ENCODE results near the gene S100PBP. TPM values are rescaled to one million over a fixed set of nuclear protein-coding genes. Genes with fewer than 3 reads are reported as not detected.

The S100PBP gene
- total and polyA plus RNA-seq, 2 donors from 2014 or later = 14.3 to 40.1 TPM

DNA sequence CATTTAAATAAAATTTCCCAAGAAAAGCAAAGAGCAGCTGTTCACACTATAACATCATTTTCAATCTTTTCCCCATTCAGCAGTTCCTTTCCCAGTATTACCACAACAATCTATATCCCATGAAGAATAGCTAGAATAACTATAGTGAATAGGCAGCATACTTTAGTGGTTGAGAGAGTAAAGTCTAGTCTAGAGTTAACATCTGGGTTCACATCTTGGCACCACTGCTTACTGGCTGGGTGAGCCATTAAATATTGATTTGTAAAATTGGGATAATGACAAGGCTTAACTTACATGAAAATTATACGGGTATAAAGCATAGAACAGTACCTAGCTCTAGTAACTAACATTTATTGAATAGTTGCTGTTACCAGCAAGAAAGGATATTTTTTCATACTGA, 14.4 kb downstream of the S100PBP start:
- H3K9me3 ChIP-seq (ENCODE audit: control insufficient read depth in 2 of 3, insufficient read depth in 1 of 3, low read length in 3 of 3) = no peaks in the 10 kb centered on the region
- H3K27ac ChIP-seq (ENCODE audit: low read depth in 2 of 2, low read length in 2 of 2) = no peak overlapping the region
- H3K4me3 ChIP-seq (ENCODE audit: low read length in 3 of 3) = no peak overlapping the region
- FAIRE-seq (no peak), DNase-seq (no peak)
- no peak overlapping the region for H3K9ac ChIP-seq (ENCODE audit: low read length in 3 of 3)
- H3K36me3 ChIP-seq (ENCODE audit: control insufficient read depth in 2 of 3, insufficient read depth in 3 of 3, low read length in 3 of 3) = peaks cover 15 to 49% (median 25%) of the 10 kb centered on the region in 3 donors
- TF ChIP-seq, protein P1, sequence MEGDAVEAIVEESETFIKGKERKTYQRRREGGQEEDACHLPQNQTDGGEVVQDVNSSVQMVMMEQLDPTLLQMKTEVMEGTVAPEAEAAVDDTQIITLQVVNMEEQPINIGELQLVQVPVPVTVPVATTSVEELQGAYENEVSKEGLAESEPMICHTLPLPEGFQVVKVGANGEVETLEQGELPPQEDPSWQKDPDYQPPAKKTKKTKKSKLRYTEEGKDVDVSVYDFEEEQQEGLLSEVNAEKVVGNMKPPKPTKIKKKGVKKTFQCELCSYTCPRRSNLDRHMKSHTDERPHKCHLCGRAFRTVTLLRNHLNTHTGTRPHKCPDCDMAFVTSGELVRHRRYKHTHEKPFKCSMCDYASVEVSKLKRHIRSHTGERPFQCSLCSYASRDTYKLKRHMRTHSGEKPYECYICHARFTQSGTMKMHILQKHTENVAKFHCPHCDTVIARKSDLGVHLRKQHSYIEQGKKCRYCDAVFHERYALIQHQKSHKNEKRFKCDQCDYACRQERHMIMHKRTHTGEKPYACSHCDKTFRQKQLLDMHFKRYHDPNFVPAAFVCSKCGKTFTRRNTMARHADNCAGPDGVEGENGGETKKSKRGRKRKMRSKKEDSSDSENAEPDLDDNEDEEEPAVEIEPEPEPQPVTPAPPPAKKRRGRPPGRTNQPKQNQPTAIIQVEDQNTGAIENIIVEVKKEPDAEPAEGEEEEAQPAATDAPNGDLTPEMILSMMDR (IDR thresholded peaks at IDR 0.05; ENCODE audit: borderline replicate concordance, extremely low read depth, insufficient read depth) = no peak
- H3K27me3 ChIP-seq (ENCODE audit: control insufficient read depth, insufficient read depth, low read length) = no peaks in the 10 kb centered on the region
- intact Hi-C loops (cut with DNase I) = no loop called here
- no peaks in the 10 kb centered on the region for H3K4me1 ChIP-seq (ENCODE audit: control insufficient read depth in 2 of 3, insufficient read depth in 2 of 3, low read depth in 1 of 3, low read length in 3 of 3)

DNA sequence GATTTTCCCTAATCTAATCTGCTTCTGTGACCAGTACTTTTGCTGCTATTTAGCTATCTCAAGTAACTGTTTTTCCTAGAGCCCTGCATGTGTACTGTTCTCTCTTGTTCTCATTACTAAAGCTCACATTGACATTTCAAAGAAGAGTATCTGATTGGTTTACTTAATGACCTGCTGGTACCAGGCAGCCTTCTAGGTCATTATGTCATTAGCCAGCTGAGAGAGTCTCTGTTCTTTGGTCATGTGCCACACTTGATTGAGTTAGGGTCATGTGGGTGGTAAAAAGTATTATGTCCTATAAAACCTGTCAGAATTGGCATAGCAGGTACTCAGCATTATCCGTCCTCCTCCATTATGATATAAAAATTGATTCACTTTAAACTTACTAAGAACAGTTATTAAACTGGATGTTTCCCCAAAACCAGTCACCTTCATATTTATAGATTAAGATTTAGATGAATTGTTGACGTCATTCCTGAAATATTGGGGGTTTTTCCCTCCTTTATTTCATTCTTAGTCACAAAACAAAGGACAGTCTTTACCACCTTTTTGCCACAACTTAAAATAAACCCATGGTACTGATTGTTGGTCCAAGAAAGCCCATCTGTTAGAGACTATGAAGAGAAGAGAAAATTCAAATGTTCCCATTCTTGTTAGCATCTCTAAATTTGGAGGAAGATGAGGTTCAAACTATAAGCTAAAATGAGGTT, 31.1 kb downstream of the S100PBP start:
- DNase-seq (no peak), FAIRE-seq (no peak)
- TF ChIP-seq, protein P1 (IDR thresholded peaks at IDR 0.05; ENCODE audit: borderline replicate concordance, extremely low read depth, insufficient read depth) = no peak
- Histone ChIP-seq H3K27ac (ENCODE audit: low read depth in 2 of 2, low read length in 2 of 2) (no peak overlapping the region), H3K4me1 (ENCODE audit: control insufficient read depth in 2 of 3, insufficient read depth in 2 of 3, low read depth in 1 of 3, low read length in 3 of 3) (no peaks in the 10 kb centered on the region), H3K27me3 (ENCODE audit: control insufficient read depth, insufficient read depth, low read length) (no peaks in the 10 kb centered on the region), H3K9me3 (ENCODE audit: control insufficient read depth in 2 of 3, insufficient read depth in 1 of 3, low read length in 3 of 3) (no peaks in the 10 kb centered on the region), H3K4me3 (ENCODE audit: low read length in 3 of 3) (no peak overlapping the region), H3K36me3 (ENCODE audit: control insufficient read depth in 2 of 3, insufficient read depth in 3 of 3, low read length in 3 of 3) (peaks cover 0 to 8% (median 4%) of the 10 kb centered on the region in 3 donors), H3K9ac (ENCODE audit: low read length in 3 of 3) (no peak overlapping the region)
- intact Hi-C loops (cut with DNase I) = no loop called here

DNA sequence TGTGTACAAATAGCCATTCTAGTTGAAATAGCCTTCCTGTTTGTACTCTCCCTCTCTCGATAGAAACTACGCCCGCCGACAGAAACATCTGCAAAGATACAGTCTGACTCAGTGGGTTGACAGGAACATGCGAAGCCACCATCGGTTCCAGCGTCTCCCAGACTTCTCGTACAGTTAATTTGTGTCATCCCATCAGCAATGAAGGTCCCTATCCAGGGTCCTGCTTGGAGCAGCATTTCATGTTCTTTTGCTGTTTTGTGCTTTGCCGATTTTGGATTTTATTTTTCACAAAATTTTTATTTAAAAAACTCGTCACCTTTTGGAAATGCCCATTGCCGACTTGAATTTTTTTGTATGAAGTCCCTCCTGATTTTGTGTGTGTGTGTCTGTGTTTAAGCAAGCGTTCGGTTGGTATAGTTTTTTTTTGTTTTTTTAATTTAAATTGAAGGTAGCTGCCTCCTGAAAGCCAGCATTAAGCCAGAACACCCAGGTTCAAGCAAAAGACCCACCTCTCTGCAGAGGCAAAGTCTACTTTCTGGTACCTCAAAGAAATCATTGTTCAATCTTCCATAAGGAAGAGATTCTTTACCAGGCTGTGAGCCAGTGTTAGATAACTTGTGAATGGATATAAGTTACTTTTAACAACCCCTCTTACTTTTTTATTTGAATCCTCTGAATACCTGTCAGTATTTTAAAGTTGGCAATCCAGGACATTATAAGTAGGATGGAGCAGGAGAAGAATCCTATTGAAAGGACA, 38.6 kb downstream of the S100PBP start:
- Histone ChIP-seq H3K9ac (ENCODE audit: low read length in 3 of 3) (no peak overlapping the region), H3K27ac (ENCODE audit: low read depth in 2 of 2, low read length in 2 of 2) (no peak overlapping the region), H3K4me1 (ENCODE audit: control insufficient read depth in 2 of 3, insufficient read depth in 2 of 3, low read depth in 1 of 3, low read length in 3 of 3) (no peaks in the 10 kb centered on the region), H3K36me3 (ENCODE audit: control insufficient read depth in 2 of 3, insufficient read depth in 3 of 3, low read length in 3 of 3) (peaks cover 6 to 34% (median 11%) of the 10 kb centered on the region in 3 donors), H3K27me3 (ENCODE audit: control insufficient read depth, insufficient read depth, low read length) (no peaks in the 10 kb centered on the region), H3K9me3 (ENCODE audit: control insufficient read depth in 2 of 3, insufficient read depth in 1 of 3, low read length in 3 of 3) (no peaks in the 10 kb centered on the region), H3K4me3 (ENCODE audit: low read length in 3 of 3) (no peak overlapping the region)
- TF ChIP-seq, protein P1 (IDR thresholded peaks at IDR 0.05; ENCODE audit: borderline replicate concordance, extremely low read depth, insufficient read depth) = no peak
- FAIRE-seq (no peak), DNase-seq (no peak)
- intact Hi-C loops (cut with DNase I) = no loop called here
